C4-2B (cell line): ENCODE results near the gene ADAM19.

Experiments
- H3K27ac ChIP-seq: fragments of 450-650 bp; 2 replicates; pipeline ENCODE4 v1.5.1; 2017
- CTCF ChIP-seq: fragments of 450-650 bp; conservative IDR thresholded peaks from 2 replicates; pipeline ENCODE4 v1.5.1; 2017; ENCODE audit warnings: mild to moderate bottlenecking
- ZFX ChIP-seq: fragments of 450-650 bp; IDR thresholded peaks from 2 replicates; pipeline ENCODE4 v1.6.1; 2017

Gene ADAM19

GRCh38 chr5:157457391-157457790, 118.2 kb downstream of the ADAM19 start:
- H3K27ac ChIP-seq: no peak overlapping the region
- TF ChIP-seq ZFX: no peak
- no peak for TF ChIP-seq CTCF

GRCh38 chr5:157456301-157456700, 119.3 kb downstream of the ADAM19 start:
- TF ChIP-seq ZFX (no peak), CTCF (no peak)
- H3K27ac ChIP-seq: no peak overlapping the region

- H3K27ac ChIP-seq: no peak overlapping the region
- TF ChIP-seq ZFX (no peak), CTCF (no peak)
Observed at GRCh38 chr5:157455057-157455456, 120.5 kb downstream of the ADAM19 start.

- TF ChIP-seq ZFX (no peak), CTCF (no peak)
- no peak overlapping the region for H3K27ac ChIP-seq
Observed at GRCh38 chr5:157454273-157454672, 121.3 kb downstream of the ADAM19 start.

- H3K27ac ChIP-seq: no peak overlapping the region
- TF ChIP-seq ZFX: no peak
- TF ChIP-seq CTCF: no peak
Observed at GRCh38 chr5:157451806-157452205, 123.8 kb downstream of the ADAM19 start.

- no peak overlapping the region for H3K27ac ChIP-seq
- TF ChIP-seq CTCF (no peak), ZFX (no peak)
Observed at GRCh38 chr5:157450024-157450423, 125.6 kb downstream of the ADAM19 start.

GRCh38 chr5:157449011-157449723, 126.4 kb downstream of the ADAM19 start:
- H3K27ac ChIP-seq: no peak overlapping the region
- TF ChIP-seq ZFX: no peak
- no peak for TF ChIP-seq CTCF
